ENCODE data around the gene OVCA2. TPM values are rescaled to one million over a fixed set of nuclear protein-coding genes. Genes with fewer than 3 reads are reported as not detected.

Gene OVCA2
- total RNA-seq, 1 donor from 2014 or later, result 21.9 TPM

DNA sequence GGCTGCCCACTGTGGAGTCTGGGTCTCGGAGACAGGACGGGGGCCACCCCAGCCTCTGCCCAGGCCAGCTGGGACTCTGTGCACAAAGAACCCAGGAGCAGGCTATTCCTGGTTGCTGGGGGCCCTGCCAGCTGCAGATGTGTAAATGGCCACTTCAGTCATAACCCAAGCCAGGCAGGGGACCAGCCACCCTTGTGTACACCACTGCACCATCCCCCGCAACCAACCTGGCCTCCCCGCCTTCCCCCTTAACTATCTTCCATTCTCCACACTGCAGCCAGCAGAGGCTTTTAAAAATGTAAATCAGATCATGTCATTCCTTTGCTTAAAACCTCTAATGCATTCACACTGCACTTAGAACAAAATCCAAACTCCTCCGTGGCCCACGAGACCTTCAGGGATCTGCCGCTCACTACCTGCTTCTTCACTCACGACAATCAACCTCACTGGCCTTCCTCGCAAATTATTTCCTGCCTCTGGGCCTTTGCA, 45.0 kb upstream of the OVCA2 start:
- Mint-ChIP-seq H3K4me1 (ENCODE audit: low read depth) (peaks cover 47% of the 10 kb centered on the region), H3K36me3 (ENCODE audit: insufficient read depth) (no peaks in the 10 kb centered on the region), H3K27ac (peak overlapping the region; percentile 95), H3K4me3 (ENCODE audit: low read depth) (peak overlapping the region; percentile 40), H3K27me3 (no peaks in the 10 kb centered on the region), H3K9me3 (ENCODE audit: low read depth) (no peaks in the 10 kb centered on the region)
- DNase-seq (ENCODE audit: low spot score, unreplicated experiment), result no peak
- TF ChIP-seq, protein P1, sequence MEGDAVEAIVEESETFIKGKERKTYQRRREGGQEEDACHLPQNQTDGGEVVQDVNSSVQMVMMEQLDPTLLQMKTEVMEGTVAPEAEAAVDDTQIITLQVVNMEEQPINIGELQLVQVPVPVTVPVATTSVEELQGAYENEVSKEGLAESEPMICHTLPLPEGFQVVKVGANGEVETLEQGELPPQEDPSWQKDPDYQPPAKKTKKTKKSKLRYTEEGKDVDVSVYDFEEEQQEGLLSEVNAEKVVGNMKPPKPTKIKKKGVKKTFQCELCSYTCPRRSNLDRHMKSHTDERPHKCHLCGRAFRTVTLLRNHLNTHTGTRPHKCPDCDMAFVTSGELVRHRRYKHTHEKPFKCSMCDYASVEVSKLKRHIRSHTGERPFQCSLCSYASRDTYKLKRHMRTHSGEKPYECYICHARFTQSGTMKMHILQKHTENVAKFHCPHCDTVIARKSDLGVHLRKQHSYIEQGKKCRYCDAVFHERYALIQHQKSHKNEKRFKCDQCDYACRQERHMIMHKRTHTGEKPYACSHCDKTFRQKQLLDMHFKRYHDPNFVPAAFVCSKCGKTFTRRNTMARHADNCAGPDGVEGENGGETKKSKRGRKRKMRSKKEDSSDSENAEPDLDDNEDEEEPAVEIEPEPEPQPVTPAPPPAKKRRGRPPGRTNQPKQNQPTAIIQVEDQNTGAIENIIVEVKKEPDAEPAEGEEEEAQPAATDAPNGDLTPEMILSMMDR (IDR thresholded peaks at IDR 0.05; ENCODE audit: unreplicated experiment), result no peak

DNA sequence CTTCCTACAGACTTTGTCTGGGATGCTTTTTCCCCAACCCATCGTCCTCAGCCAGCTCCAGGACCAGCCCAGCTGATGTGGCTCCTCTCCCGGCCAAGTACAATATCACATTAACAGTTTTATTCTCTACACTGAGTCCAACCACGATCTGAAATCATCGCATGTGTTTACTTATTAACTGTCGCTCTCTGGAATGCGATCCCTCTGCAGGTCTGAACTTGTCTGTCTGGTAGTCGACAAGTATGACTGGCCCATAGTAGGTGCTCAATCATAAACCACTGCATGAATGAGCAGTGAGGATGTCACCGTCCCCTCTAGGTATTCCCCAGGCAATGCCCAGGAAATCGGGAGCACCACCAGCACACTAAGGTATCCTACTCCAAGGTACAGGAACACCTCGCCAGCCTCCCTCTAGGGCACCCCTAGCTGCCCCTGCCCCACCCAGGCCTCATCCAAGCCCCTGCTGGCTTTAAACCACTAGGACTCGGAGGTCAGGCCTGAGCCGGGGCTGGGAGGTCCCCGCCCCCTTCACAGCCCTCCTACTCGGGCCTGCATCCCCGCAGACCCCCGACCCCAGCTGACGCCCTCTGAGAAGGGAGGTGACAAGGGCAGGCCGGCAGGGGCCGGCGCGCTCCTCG, 44.4 kb upstream of the OVCA2 start:
- Mint-ChIP-seq H3K4me1 (ENCODE audit: low read depth) (peaks cover 47% of the 10 kb centered on the region), H3K27me3 (no peaks in the 10 kb centered on the region), H3K9me3 (ENCODE audit: low read depth) (no peaks in the 10 kb centered on the region), H3K36me3 (ENCODE audit: insufficient read depth) (no peaks in the 10 kb centered on the region), H3K27ac (peak overlapping the region; percentile 95), H3K4me3 (ENCODE audit: low read depth) (peak overlapping the region; percentile 40)
- no peak for DNase-seq (ENCODE audit: low spot score, unreplicated experiment)
- TF ChIP-seq, protein P1 (IDR thresholded peaks at IDR 0.05; ENCODE audit: unreplicated experiment), result peak; percentile 12

DNA sequence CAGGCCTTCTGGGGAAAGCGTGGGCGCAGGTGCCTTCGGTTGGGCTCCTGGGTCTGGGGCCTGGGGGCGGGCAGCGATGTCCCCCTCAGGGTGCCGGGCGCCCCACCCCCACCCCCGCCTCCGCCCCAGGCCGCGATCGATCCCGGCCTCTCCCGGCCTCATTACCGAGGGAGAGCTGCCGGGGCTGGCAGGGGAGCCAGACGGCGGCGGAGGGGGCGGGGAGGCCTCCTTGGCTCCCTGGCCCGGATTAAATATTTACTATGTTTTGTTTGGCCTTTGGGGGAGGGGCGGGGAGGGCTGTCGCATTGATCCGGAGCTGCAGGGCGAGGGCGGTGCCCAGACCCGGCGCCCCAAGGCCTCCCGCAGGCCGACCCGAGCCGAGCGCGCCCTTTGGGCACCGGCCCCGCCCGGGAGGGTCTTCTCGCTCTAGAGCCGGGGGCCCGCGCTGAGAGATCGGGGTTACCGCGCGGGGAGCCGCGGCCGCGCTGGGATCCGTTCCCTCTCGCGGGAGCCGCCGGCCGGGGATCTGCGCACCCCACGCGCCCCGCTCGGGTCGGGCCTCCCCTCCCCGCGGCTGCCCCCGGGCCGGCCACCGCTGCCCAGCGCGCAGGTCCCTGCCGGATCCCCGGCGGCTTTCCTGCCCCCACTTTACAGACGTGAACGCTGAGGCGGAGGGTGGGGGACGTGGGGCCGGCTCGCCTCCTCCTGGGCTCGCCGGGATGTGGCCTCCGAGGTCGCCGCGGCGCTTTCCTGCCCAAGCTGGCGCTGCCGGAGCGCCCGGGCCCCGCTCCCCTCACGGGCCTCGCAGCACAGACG, 43.7 kb upstream of the OVCA2 start:
- no peak overlapping the region for H3K27ac Mint-ChIP-seq
- no peaks in the 10 kb centered on the region for H3K9me3 Mint-ChIP-seq (ENCODE audit: low read depth)
- peaks cover 52% of the 10 kb centered on the region for H3K4me1 Mint-ChIP-seq (ENCODE audit: low read depth)
- TF ChIP-seq, protein P1 (IDR thresholded peaks at IDR 0.05; ENCODE audit: unreplicated experiment), result no peak
- H3K27me3 Mint-ChIP-seq, result no peaks in the 10 kb centered on the region
- no peak overlapping the region for H3K4me3 Mint-ChIP-seq (ENCODE audit: low read depth)
- no peaks in the 10 kb centered on the region for H3K36me3 Mint-ChIP-seq (ENCODE audit: insufficient read depth)
- DNase-seq (ENCODE audit: low spot score, unreplicated experiment), result peak; percentile 92

DNA sequence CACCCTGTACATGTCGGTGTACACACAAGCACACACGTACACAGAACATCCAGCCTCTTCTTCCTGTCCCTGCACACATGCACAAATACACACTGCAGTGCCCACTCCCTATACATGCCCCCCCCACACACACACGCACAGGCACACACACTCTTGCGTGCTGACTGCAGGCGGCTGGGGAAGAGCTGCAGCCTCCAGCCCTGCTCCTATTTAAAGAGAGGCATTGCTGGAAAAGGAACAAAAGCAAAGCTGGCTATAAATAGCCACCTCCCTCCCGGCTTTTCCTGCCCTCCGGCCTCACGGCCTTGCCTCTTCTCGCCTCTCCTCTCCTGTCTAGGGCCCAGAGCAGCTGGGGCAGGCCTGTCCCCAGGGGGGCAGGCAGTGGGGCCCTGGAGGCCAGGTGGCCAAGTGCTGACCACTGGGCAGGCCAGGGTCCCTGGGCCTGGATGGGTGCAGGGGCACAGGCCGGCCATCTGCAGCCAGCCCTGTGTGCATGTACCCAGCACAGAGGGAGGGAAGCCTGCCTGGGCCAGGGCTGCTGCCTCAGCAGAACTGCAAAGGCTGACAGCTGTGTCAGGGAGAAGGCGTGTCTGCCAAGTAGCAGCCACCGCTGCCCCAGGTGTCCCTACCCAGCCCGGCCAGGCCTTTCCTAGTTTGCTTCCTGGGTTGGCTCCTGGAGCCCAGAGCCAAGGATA, 42.1 kb upstream of the OVCA2 start:
- no peak for DNase-seq (ENCODE audit: low spot score, unreplicated experiment)
- Mint-ChIP-seq H3K36me3 (ENCODE audit: insufficient read depth) (peaks cover 1% of the 10 kb centered on the region), H3K27ac (peak overlapping the region; percentile 78), H3K27me3 (no peaks in the 10 kb centered on the region), H3K9me3 (ENCODE audit: low read depth) (no peaks in the 10 kb centered on the region), H3K4me3 (ENCODE audit: low read depth) (peak overlapping the region; percentile 68), H3K4me1 (ENCODE audit: low read depth) (peaks cover 49% of the 10 kb centered on the region)
- TF ChIP-seq, protein P1 (IDR thresholded peaks at IDR 0.05; ENCODE audit: unreplicated experiment), result no peak

DNA sequence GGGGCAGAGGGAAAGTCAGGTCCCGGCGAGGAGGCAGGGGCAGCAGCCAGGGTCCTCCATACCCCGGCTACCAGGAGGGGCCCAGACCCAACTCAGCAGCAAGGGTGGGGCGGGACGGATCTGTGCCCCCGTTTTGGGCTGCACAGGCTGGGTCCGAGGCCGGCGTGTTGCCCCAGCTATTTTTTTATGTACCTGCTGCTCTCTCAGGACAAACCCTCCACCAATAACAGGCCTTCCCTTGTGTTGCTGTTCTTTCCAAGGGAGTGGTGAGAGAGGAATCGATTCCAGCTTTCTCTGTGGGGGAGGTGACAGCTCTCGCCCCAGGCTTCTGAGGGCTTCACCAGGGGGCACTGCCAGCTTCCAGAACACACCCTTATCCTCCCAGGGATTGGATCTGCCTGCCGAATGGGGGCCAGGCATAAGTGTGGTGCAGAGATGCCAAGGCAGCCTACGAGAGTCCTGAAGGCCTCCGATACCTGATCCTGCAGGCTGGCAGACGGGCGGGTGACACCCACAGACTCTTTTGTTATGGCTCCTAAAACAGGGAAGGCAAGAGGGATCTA, 39.0 kb upstream of the OVCA2 start:
- Mint-ChIP-seq H3K36me3 (ENCODE audit: insufficient read depth) (peaks cover 3% of the 10 kb centered on the region), H3K4me3 (ENCODE audit: low read depth) (no peak overlapping the region), H3K9me3 (ENCODE audit: low read depth) (no peaks in the 10 kb centered on the region), H3K27ac (peak overlapping the region; percentile 86), H3K27me3 (no peaks in the 10 kb centered on the region), H3K4me1 (ENCODE audit: low read depth) (peaks cover 24% of the 10 kb centered on the region)
- no peak for DNase-seq (ENCODE audit: low spot score, unreplicated experiment)
- TF ChIP-seq, protein P1 (IDR thresholded peaks at IDR 0.05; ENCODE audit: unreplicated experiment), result no peak

Measured in progenitor cell of endocrine pancreas (in vitro differentiated cells).